Suprapubic skin (tissue), 4 donors: Measurements from ENCODE around the gene UBE2F. TPM values are rescaled to one million over a fixed set of nuclear protein-coding genes. Genes with fewer than 3 reads are reported as not detected.

Source experiments
- DNase-seq, 2 donors: peaks; one replicate each; pipeline ENCODE4 v3.0.0-alpha.2; 2019; ENCODE audit warnings: low spot score in 2 of 2
- H3K27ac ChIP-seq: fragments of 200-600 bp; sonication (generic); one replicate; pipeline ENCODE4 v1.5.1; 2019
- H3K27me3 ChIP-seq: fragments of 200-600 bp; sonication (generic); one replicate; pipeline ENCODE4 v1.5.1; 2019
- H3K36me3 ChIP-seq: fragments of 200-600 bp; sonication (generic); one replicate; pipeline ENCODE4 v1.5.1; 2019
- H3K4me1 ChIP-seq: fragments of 200-600 bp; sonication (generic); one replicate; pipeline ENCODE4 v1.5.1; 2019
- H3K4me3 ChIP-seq: fragments of 200-600 bp; sonication (generic); one replicate; pipeline ENCODE4 v1.5.1; 2019; ENCODE audit warnings: mild to moderate bottlenecking
- H3K9me3 ChIP-seq: fragments of 200-600 bp; sonication (generic); one replicate; pipeline ENCODE4 v1.5.1; 2019
- CTCF ChIP-seq, 2 donors: fragments of 200-600 bp in 1 of 2; fragments of 450-650 bp in 1 of 2; sonication (generic) in 1 of 2; IDR thresholded peaks; one replicate each; pipeline ENCODE4 v1.5.1; 2016 to 2019; ENCODE audit warnings: antibody characterized with exemption in 2 of 2, mild to moderate bottlenecking in 1 of 2, moderate library complexity in 1 of 2
- EP300 ChIP-seq: sonication (generic); formaldehyde crosslinking; IDR thresholded peaks from one replicate; pipeline ENCODE4 v1.6.1; 2017; ENCODE audit warnings: antibody characterized with exemption
- POLR2A ChIP-seq, 2 donors: fragments of 450-650 bp; IDR thresholded peaks; one replicate each; pipeline ENCODE4 v1.6.1; 2017; ENCODE audit warnings: antibody characterized with exemption in 2 of 2, mild to moderate bottlenecking in 2 of 2, moderate library complexity in 2 of 2
- POLR2AphosphoS5 ChIP-seq, 3 donors: sonication (generic); formaldehyde crosslinking; IDR thresholded peaks; one replicate each; pipeline ENCODE4 v1.6.1; 2017; ENCODE audit warnings: antibody characterized with exemption in 3 of 3
- WGBS: methylation state at CpG from one replicate; pipeline ENCODE4 v1.1.5; 2018; 5-methylcytosine and 5-hydroxymethylcytosine counted together
- total RNA-seq, 4 donors: library from RNA; depleted of rRNA; stranded (reverse); fragments of >200 nt; gene quantifications; one replicate each; pipeline ENCODE4 v1.1.0, GENCODE V29; 2016

The UBE2F gene
- total RNA-seq, 4 donors from 2014 or later, result 32.2 to 63.6 (median 39.7) TPM

- H3K27me3 ChIP-seq, result no peaks in the 10 kb centered on the region
- H3K36me3 ChIP-seq, result peaks cover under 1% of the 10 kb centered on the region
- peaks cover 3% of the 10 kb centered on the region for H3K4me1 ChIP-seq
- no peak overlapping the region for H3K4me3 ChIP-seq
- no peak for TF ChIP-seq POLR2A (IDR thresholded peaks at IDR 0.05)
- no peak for TF ChIP-seq CTCF (IDR thresholded peaks at IDR 0.05)
- TF ChIP-seq EP300, result no peak
- no peak for TF ChIP-seq POLR2AphosphoS5 (IDR thresholded peaks at IDR 0.05)
- H3K9me3 ChIP-seq, result no peaks in the 10 kb centered on the region
- H3K27ac ChIP-seq, result no peak overlapping the region
- DNase-seq, result no peak
These were observed 39.7 kb downstream of the UBE2F start for GRCh38 chr2:238006510-238006909.

- no peak overlapping the region for H3K4me3 ChIP-seq
- no peak overlapping the region for H3K27ac ChIP-seq
- no peaks in the 10 kb centered on the region for H3K36me3 ChIP-seq
- H3K9me3 ChIP-seq, result no peaks in the 10 kb centered on the region
- peaks cover 3% of the 10 kb centered on the region for H3K4me1 ChIP-seq
- DNase-seq, result no peak
- TF ChIP-seq POLR2A (IDR thresholded peaks at IDR 0.05) (no peak), EP300 (no peak), CTCF (IDR thresholded peaks at IDR 0.05) (no peak), POLR2AphosphoS5 (IDR thresholded peaks at IDR 0.05) (no peak)
- H3K27me3 ChIP-seq, result no peaks in the 10 kb centered on the region
- WGBS, result over 99% methylated on average over 6 of the region's 6 CpGs
These were observed 41.1 kb downstream of the UBE2F start for GRCh38 chr2:238007924-238008323.

- Histone ChIP-seq H3K27ac (no peak overlapping the region), H3K36me3 (no peaks in the 10 kb centered on the region), H3K4me1 (peaks cover 3% of the 10 kb centered on the region), H3K4me3 (no peak overlapping the region), H3K9me3 (no peaks in the 10 kb centered on the region), H3K27me3 (no peaks in the 10 kb centered on the region)
- 92% methylated on average over 2 of the region's 2 CpGs for WGBS
- DNase-seq, result no peak
- no peak for TF ChIP-seq POLR2AphosphoS5 (IDR thresholded peaks at IDR 0.05)
- no peak for TF ChIP-seq POLR2A (IDR thresholded peaks at IDR 0.05)
- TF ChIP-seq EP300, result no peak
- TF ChIP-seq CTCF (IDR thresholded peaks at IDR 0.05), result no peak
These were observed 42.7 kb downstream of the UBE2F start for GRCh38 chr2:238009563-238009962.

GRCh38 chr2:238010572-238010971, 43.8 kb downstream of the UBE2F start:
- no peak overlapping the region for H3K4me3 ChIP-seq
- no peak for DNase-seq
- no peak overlapping the region for H3K27ac ChIP-seq
- no peaks in the 10 kb centered on the region for H3K36me3 ChIP-seq
- H3K27me3 ChIP-seq, result no peaks in the 10 kb centered on the region
- H3K9me3 ChIP-seq, result no peaks in the 10 kb centered on the region
- TF ChIP-seq POLR2A (IDR thresholded peaks at IDR 0.05) (no peak), CTCF (IDR thresholded peaks at IDR 0.05) (no peak), POLR2AphosphoS5 (IDR thresholded peaks at IDR 0.05) (no peak), EP300 (no peak)
- 100% methylated on average over 1 of the region's 1 CpG for WGBS
- H3K4me1 ChIP-seq, result peaks cover 3% of the 10 kb centered on the region

GRCh38 chr2:238013806-238014205, 47.0 kb downstream of the UBE2F start:
- no peak overlapping the region for H3K27ac ChIP-seq
- no peak for TF ChIP-seq CTCF (IDR thresholded peaks at IDR 0.05)
- no peak for TF ChIP-seq POLR2AphosphoS5 (IDR thresholded peaks at IDR 0.05)
- TF ChIP-seq POLR2A (IDR thresholded peaks at IDR 0.05), result no peak
- TF ChIP-seq EP300, result no peak
- 97% methylated on average over 7 of the region's 7 CpGs for WGBS
- H3K4me3 ChIP-seq, result no peak overlapping the region
- peaks cover 8% of the 10 kb centered on the region for H3K36me3 ChIP-seq
- H3K9me3 ChIP-seq, result no peaks in the 10 kb centered on the region
- no peaks in the 10 kb centered on the region for H3K27me3 ChIP-seq
- no peaks in the 10 kb centered on the region for H3K4me1 ChIP-seq
- DNase-seq, result no peak
